SK-N-SH (cell line): ENCODE measurements around the gene TXNRD2. TPM values are rescaled to one million over a fixed set of nuclear protein-coding genes. Genes with fewer than 3 reads are reported as not detected.

Source experiments
- CTCF ChIA-PET: fragments of 300-600, 350-600 bp; formaldehyde crosslinking; extraction: SDS; loops from one replicate; lab custom pipeline; 2021; lab: Yijun Ruan, JAX
- POLR2A ChIA-PET: fragments of 350-600 bp; sonication (Branson Sonifier 250); formaldehyde crosslinking; extraction: SDS; loops from one replicate; lab custom pipeline; 2020; ENCODE audit warnings: antibody characterized with exemption, inconsistent platforms; lab: Yijun Ruan, JAX
- DNase-seq: peaks from one replicate; pipeline ENCODE4 v3.0.0; 2012
- H2AFZ ChIP-seq: fragments of 200-600 bp; sonication (generic); 2 replicates; pipeline ENCODE4 v1.8.1; 2016; ENCODE audit warnings: antibody characterized with exemption, mild to moderate bottlenecking, low read depth
- H3F3A ChIP-seq: fragments of 200-600 bp; sonication (generic); replicated peaks from 2 replicates; pipeline ENCODE3; 2016; ENCODE audit warnings: antibody characterized with exemption, mild to moderate bottlenecking; ENCODE audit not compliant: insufficient read depth
- H3K27ac ChIP-seq, 2 experiments: fragments of 200-500 bp in 1 of 2; fragments of 200-600 bp in 1 of 2; sonication (Bioruptor generic) in 1 of 2; sonication (generic), shearing (Covaris generic) in 1 of 2; 2 replicates each; pipeline versions ENCODE4 v1.5.1 to v1.6.1; 2014 to 2016; ENCODE audit warnings: low read depth in 2 of 2, inconsistent platforms in 1 of 2, low read length in 1 of 2, mild to moderate bottlenecking in 1 of 2, mixed read lengths in 1 of 2
- H3K27me3 ChIP-seq: fragments of 200-600 bp; sonication (generic), shearing (Covaris generic); 2 replicates; pipeline ENCODE4 v1.6.1; 2016; ENCODE audit warnings: mixed run types; ENCODE audit not compliant: insufficient read depth
- H3K36me3 ChIP-seq, 2 experiments: fragments of 200-500 bp in 1 of 2; fragments of 200-600 bp in 1 of 2; sonication (Bioruptor generic) in 1 of 2; sonication (generic) in 1 of 2; replicated peaks in 1 of 2; 2 replicates each; pipeline versions ENCODE3 to v1.5.1; 2014 to 2016; ENCODE audit warnings: low read length in 1 of 2, mild to moderate bottlenecking in 1 of 2; ENCODE audit not compliant: insufficient read depth in 2 of 2, control insufficient read depth in 1 of 2
- H3K4me1 ChIP-seq, 2 experiments: fragments of 200-500 bp in 1 of 2; fragments of 200-600 bp in 1 of 2; sonication (Bioruptor generic) in 1 of 2; sonication (generic), shearing (Covaris generic) in 1 of 2; 2 replicates each; pipeline versions ENCODE4 v1.5.1 to v1.6.1; 2014 to 2016; ENCODE audit warnings: low read depth in 1 of 2, low read length in 1 of 2, mixed run types in 1 of 2; ENCODE audit not compliant: insufficient read depth in 2 of 2, control insufficient read depth in 1 of 2
- H3K4me2 ChIP-seq: fragments of 200-600 bp; sonication (generic), shearing (Covaris generic); 2 replicates; pipeline ENCODE4 v1.6.1; 2017; ENCODE audit warnings: mixed run types
- H3K4me3 ChIP-seq, 2 experiments: fragments of 200-500 bp in 1 of 2; fragments of 200-600 bp in 1 of 2; sonication (Bioruptor generic) in 1 of 2; sonication (generic), shearing (Covaris generic) in 1 of 2; 2 replicates each; pipeline versions ENCODE4 v1.5.1 to v1.8.1; 2014 to 2016; ENCODE audit warnings: low read depth in 2 of 2, inconsistent platforms in 1 of 2, low read length in 1 of 2, mild to moderate bottlenecking in 1 of 2, mixed read lengths in 1 of 2, moderate library complexity in 1 of 2
- H3K79me2 ChIP-seq: fragments of 200-600 bp; sonication (generic); 2 replicates; pipeline ENCODE4 v1.8.1; 2017; ENCODE audit warnings: mild to moderate bottlenecking; ENCODE audit not compliant: insufficient read depth
- H3K9ac ChIP-seq: fragments of 200-600 bp; sonication (generic); 2 replicates; pipeline ENCODE4 v1.6.1; 2017; ENCODE audit warnings: mixed run types
- H3K9me2 ChIP-seq: fragments of 200-600 bp; sonication (generic); 2 replicates; pipeline ENCODE4 v1.6.1; 2017; ENCODE audit warnings: mixed run types
- H3K9me3 ChIP-seq: fragments of 200-600 bp; sonication (generic); 2 replicates; pipeline ENCODE4 v1.6.1; 2017; ENCODE audit warnings: mixed run types, mild to moderate bottlenecking, moderate library complexity
- H4K20me1 ChIP-seq: fragments of 200-600 bp; sonication (generic); 2 replicates; pipeline ENCODE4 v1.6.1; 2017; ENCODE audit warnings: mild to moderate bottlenecking, mixed run types; ENCODE audit not compliant: insufficient read depth
- ELF1 ChIP-seq: IDR thresholded peaks from 2 replicates; pipeline ENCODE4 v1.4.0; 2012
- EZH2phosphoT487 ChIP-seq: fragments of 200-600 bp; sonication (generic); IDR thresholded peaks from 2 replicates; pipeline ENCODE4 v1.6.1; 2017; ENCODE audit warnings: low read depth, mixed run types, mild to moderate bottlenecking, antibody characterized with exemption, moderate library complexity, borderline replicate concordance
- FOSL2 ChIP-seq: IDR thresholded peaks from 2 replicates; pipeline ENCODE4 v1.4.0; 2012; ENCODE audit warnings: low read depth, mild to moderate bottlenecking, moderate library complexity, borderline replicate concordance
- MXI1 ChIP-seq: IDR thresholded peaks from 2 replicates; pipeline ENCODE4 v1.6.1; 2012; ENCODE audit warnings: mild to moderate bottlenecking, low read depth, low read length, improper control_type of control experiment
- NFIC ChIP-seq: IDR thresholded peaks from 2 replicates; pipeline ENCODE4 v1.4.0; 2012; ENCODE audit warnings: borderline replicate concordance
- RFX5 ChIP-seq: IDR thresholded peaks from 2 replicates; pipeline ENCODE4 v1.6.1; 2012; ENCODE audit warnings: mild to moderate bottlenecking, improper control_type of control experiment, low read length
- RXRA ChIP-seq: IDR thresholded peaks from 2 replicates; pipeline ENCODE4 v1.4.0; 2012; ENCODE audit warnings: low read depth, mild to moderate bottlenecking, borderline replicate concordance
- TCF12 ChIP-seq: IDR thresholded peaks from 2 replicates; pipeline ENCODE4 v1.4.0; 2012
- TEAD4 ChIP-seq: IDR thresholded peaks from 2 replicates; pipeline ENCODE4 v1.4.0; 2012; ENCODE audit warnings: mild to moderate bottlenecking, borderline replicate concordance; ENCODE audit not compliant: insufficient read depth
- WGBS: methylation state at CpG from one replicate; pipeline ENCODE4 v1.1.6; 2017; ENCODE audit warnings: low lambda C conversion rate; 5-methylcytosine and 5-hydroxymethylcytosine counted together
- polyA plus RNA-seq, 3 experiments: library from polyadenylated mRNA; depleted of rRNA; stranded (reverse); fragments of >200 nt; gene quantifications; 2 replicates each; pipeline ENCODE4 v1.2.3, GENCODE V29; 2012
- TF ChIP-seq, protein P1 (sequence below): IDR thresholded peaks from 2 replicates; pipeline ENCODE4; 2012
- TF ChIP-seq, protein P2 (sequence below): IDR thresholded peaks from 2 replicates; pipeline ENCODE4 v1.4.0; 2012; ENCODE audit warnings: low read depth
- TF ChIP-seq, protein P3 (sequence below): IDR thresholded peaks from 2 replicates; pipeline ENCODE4 v1.4.0; 2012; ENCODE audit warnings: low read depth, borderline replicate concordance

The TXNRD2 gene
- polyA plus RNA-seq, 1 of the 3 experiments (the other 2 are of a cell fraction): 34.7 TPM

DNA sequence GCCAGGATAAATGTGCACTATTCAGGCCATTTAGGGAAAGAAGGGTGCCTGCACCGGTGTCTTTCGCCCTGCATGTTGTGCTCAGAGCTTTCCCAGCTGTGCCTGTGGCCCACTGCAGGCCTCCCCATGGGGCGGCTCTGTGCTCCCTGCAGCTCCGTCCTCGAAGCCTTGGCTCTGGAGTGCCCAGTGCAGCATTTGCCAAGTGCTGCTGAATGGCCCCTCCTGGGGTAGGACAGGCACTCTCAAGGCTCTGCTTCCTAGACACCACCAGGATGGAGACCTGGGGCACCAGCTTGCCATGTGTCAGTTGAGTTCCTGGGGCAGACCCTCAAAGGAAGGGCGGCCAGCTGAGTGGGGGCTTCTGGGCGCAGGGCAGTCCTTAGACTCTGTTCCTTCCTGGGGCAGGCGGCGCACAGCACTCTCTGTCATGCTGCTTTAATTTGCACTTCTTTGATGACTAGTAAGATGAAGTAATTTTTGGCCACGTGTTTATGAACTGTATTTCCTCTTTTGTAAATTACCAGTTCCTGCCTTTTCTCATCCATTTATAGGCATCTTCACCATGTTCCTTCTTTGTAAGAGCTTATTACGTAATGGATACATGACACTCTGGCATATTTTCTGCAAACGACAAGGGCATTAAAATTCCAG lies 54.9 kb downstream of the TXNRD2 start:
- no peak for DNase-seq
- Histone ChIP-seq H3K27ac (no peak overlapping the region), H3K79me2 (no peaks in the 10 kb centered on the region), H3K4me3 (no peak overlapping the region), H3K9me2 (no peaks in the 10 kb centered on the region), H3K27me3 (no peaks in the 10 kb centered on the region), H3K4me1 (peaks cover 36 to 39% of the 10 kb centered on the region in 2 experiments), H3F3A (peaks cover 8% of the 10 kb centered on the region), H3K9me3 (no peaks in the 10 kb centered on the region), H3K36me3 (no peaks in the 10 kb centered on the region), H2AFZ (no peak overlapping the region), H4K20me1 (no peaks in the 10 kb centered on the region), H3K4me2 (no peak overlapping the region), H3K9ac (no peak overlapping the region)
- CTCF ChIA-PET: interaction anchor here (0.6 to 2.5 kb wide), 6 partner anchors 10 to 156 kb away, joined by 3 to 25 read pairs (median 3); no protein-coding TSS in a partner anchor
- 79% methylated on average over 6 of the region's 12 CpGs for WGBS
- no peak for TF ChIP-seq MXI1
- TF ChIP-seq FOSL2: no peak
- no peak for TF ChIP-seq RFX5
- no peak for TF ChIP-seq NFIC
- TF ChIP-seq, protein P1, sequence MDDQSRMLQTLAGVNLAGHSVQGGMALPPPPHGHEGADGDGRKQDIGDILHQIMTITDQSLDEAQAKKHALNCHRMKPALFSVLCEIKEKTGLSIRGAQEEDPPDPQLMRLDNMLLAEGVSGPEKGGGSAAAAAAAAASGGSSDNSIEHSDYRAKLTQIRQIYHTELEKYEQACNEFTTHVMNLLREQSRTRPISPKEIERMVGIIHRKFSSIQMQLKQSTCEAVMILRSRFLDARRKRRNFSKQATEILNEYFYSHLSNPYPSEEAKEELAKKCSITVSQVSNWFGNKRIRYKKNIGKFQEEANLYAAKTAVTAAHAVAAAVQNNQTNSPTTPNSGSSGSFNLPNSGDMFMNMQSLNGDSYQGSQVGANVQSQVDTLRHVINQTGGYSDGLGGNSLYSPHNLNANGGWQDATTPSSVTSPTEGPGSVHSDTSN: no peak
- no peak for TF ChIP-seq EZH2phosphoT487
- TF ChIP-seq, protein P2, sequence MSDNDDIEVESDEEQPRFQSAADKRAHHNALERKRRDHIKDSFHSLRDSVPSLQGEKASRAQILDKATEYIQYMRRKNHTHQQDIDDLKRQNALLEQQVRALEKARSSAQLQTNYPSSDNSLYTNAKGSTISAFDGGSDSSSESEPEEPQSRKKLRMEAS: no peak
- TF ChIP-seq RXRA: no peak
- no peak for TF ChIP-seq TCF12
- TF ChIP-seq ELF1: no peak
- TF ChIP-seq TEAD4: no peak
- POLR2A ChIA-PET: no interaction called here

DNA sequence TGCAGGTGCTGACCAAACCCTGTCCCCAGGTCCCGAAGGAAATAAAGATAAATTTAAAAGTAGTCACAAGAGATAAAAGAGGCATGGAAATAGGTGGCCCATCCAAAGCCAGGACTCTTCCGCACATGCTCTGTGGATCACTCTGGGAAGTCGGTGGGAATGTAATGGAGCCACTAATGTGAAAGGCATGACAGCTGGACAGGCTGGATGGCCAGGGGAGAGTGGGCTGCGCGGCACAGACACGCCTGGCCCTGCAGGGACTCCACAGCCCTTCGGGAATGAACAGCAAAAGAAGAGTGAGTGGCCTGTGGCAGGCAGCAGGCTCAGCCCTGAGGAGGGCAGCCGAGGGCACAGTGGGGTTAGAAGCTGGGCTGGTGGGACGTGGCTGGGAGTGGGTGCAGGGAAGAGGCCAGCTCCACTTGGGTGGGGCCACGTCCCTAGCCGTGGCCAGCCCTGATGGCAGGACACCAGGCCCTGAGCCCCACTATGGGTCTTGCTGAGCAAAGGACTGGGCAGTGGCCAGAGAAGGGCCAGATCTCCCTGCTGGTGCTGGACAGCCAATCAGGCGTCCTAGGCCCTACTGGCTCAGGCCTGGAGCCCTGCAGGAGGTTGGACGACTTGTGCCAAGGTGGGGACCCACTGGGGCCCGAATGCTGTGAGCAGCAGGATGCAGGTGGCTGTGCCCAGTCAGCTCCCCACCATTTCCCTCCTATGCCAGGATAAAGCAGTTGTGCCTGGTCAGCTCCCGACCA lies 55.6 kb downstream of the TXNRD2 start:
- H3K36me3 ChIP-seq: no peaks in the 10 kb centered on the region
- H3K9me2 ChIP-seq: no peaks in the 10 kb centered on the region
- peaks cover 13% of the 10 kb centered on the region for H3F3A ChIP-seq
- no peak overlapping the region for H3K4me3 ChIP-seq
- CTCF ChIA-PET: interaction anchor here (1.2 to 2.5 kb wide), 4 partner anchors 10 to 155 kb away, joined by 3 to 25 read pairs (median 4); no protein-coding TSS in a partner anchor
- H3K27ac ChIP-seq: no peak overlapping the region
- 95% methylated on average over 7 of the region's 15 CpGs for WGBS
- no peaks in the 10 kb centered on the region for H3K9me3 ChIP-seq
- TF ChIP-seq TEAD4 (no peak), RFX5 (no peak), MXI1 (no peak)
- TF ChIP-seq, protein P2: no peak
- TF ChIP-seq, protein P1: no peak
- TF ChIP-seq, protein P3, sequence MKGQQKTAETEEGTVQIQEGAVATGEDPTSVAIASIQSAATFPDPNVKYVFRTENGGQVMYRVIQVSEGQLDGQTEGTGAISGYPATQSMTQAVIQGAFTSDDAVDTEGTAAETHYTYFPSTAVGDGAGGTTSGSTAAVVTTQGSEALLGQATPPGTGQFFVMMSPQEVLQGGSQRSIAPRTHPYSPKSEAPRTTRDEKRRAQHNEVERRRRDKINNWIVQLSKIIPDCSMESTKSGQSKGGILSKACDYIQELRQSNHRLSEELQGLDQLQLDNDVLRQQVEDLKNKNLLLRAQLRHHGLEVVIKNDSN: no peak
- H3K4me1 ChIP-seq: peaks cover 34 to 37% of the 10 kb centered on the region in 2 experiments; a peak in 3 of 4 replicates
- DNase-seq: no peak
- no peaks in the 10 kb centered on the region for H3K27me3 ChIP-seq
- H4K20me1 ChIP-seq: no peaks in the 10 kb centered on the region
- H3K79me2 ChIP-seq: no peaks in the 10 kb centered on the region
- no peak overlapping the region for H3K9ac ChIP-seq
- H3K4me2 ChIP-seq: no peak overlapping the region
- H2AFZ ChIP-seq: no peak overlapping the region
- POLR2A ChIA-PET: no interaction called here
